ENCODE measurements around the gene MAP2K1.

MAP2K1 gene

GRCh38 chr15:66504563-66505429 is 118.1 kb downstream of the MAP2K1 start, which contains the start of the genes RPL4 and ZWILCH:
RPL4 (minus strand) TSS chr15:66504855; CDS start chr15:66504790, 65 bp downstream.
ZWILCH (plus strand) TSS chr15:66505326; CDS start chr15:66505339, 13 bp downstream.
- DNase-seq (ENCODE audit: low read depth), result peak; percentile 60

- no peak for DNase-seq (ENCODE audit: low read depth)
Measured at GRCh38 chr15:66505430-66505811, 118.7 kb downstream of the MAP2K1 start.

- no peak for DNase-seq (ENCODE audit: low read depth)
Measured at GRCh38 chr15:66505818-66506217, 119.1 kb downstream of the MAP2K1 start.

- DNase-seq (ENCODE audit: low read depth), result no peak
Measured at GRCh38 chr15:66508293-66508883, 121.7 kb downstream of the MAP2K1 start.

- DNase-seq (ENCODE audit: low read depth), result no peak
Measured at GRCh38 chr15:66514586-66514985, 127.9 kb downstream of the MAP2K1 start.

GRCh38 chr15:66515901-66516322 is 129.2 kb downstream of the MAP2K1 start:
- no peak for DNase-seq (ENCODE audit: low read depth)

GRCh38 chr15:66523926-66524325 is 137.2 kb downstream of the MAP2K1 start:
- DNase-seq (ENCODE audit: low read depth), result no peak

GRCh38 chr15:66524838-66525237 is 138.1 kb downstream of the MAP2K1 start:
- no peak for DNase-seq (ENCODE audit: low read depth)

GRCh38 chr15:66535056-66535455 is 148.3 kb downstream of the MAP2K1 start:
- no peak for DNase-seq (ENCODE audit: low read depth)
